Measurements from ENCODE around the gene RNF112. TPM values are rescaled to one million over a fixed set of nuclear protein-coding genes. Genes with fewer than 3 reads are reported as not detected.
"Not testable (repeated sequence)": the region's sequence is repeated elsewhere in the genome, so short reads cannot be mapped to it uniquely, and the experiment has no call there.

The RNF112 gene
- total and polyA plus RNA-seq, 7 experiments from 2014 or later: 0.15 to 2.3 (median 1.1) TPM; not detected in 1

GRCh38 chr17:19462456-19463035, 51.5 kb downstream of the RNF112 start:
- not testable (repeated sequence) for H3K36me3 Mint-ChIP-seq; H3K4me3 ChIP-seq (ENCODE audit: low read length); H3K27me3 Mint-ChIP-seq; DNase-seq; H3K36me3 ChIP-seq (ENCODE audit: control insufficient read depth in 2 of 3, insufficient read depth in 3 of 3, low read length in 3 of 3); H3K9me3 ChIP-seq (ENCODE audit: control insufficient read depth in 2 of 3, low read length in 3 of 3); H3K9me3 Mint-ChIP-seq; ATAC-seq; H3K27me3 ChIP-seq (ENCODE audit: control insufficient read depth in 2 of 2, insufficient read depth in 2 of 2, low read length in 2 of 2)
- intact Hi-C loops (cut with micrococcal nuclease): loop anchor here in 1 of 2 donors (2.0 to 5.0 kb wide), 4 partner anchors 16 to 305 kb away; partner anchors contain the start of gene MAPK7
- Mint-ChIP-seq H3K4me3 (peak overlapping the region in 9 of 10 donors; percentile 16 to 83 (median 61)), H3K4me1 (peaks cover 17 to 68% (median 49%) of the 10 kb centered on the region in 7 donors), H3K27ac (peak overlapping the region; percentile 67 to 96 (median 85))
- ChIA-PET CTCF (interaction anchor here (0.8 to 1.2 kb wide), 4 partner anchors 15 to 97 kb away, joined by 3 to 5 read pairs (median 4); no protein-coding TSS in a partner anchor), POLR2A (interaction anchor here (0.7 to 1.1 kb wide), 4 partner anchors 87 to 561 kb away, joined by 3 to 5 read pairs (median 4); partner anchors contain the start of gene ALDH3A2)
- H3K27ac ChIP-seq (ENCODE audit: low read depth, low read length): peak overlapping the region; percentile 40
- peaks cover 25 to 48% of the 10 kb centered on the region in 2 donors for H3K4me1 ChIP-seq (ENCODE audit: control insufficient read depth in 2 of 2, insufficient read depth in 2 of 2, low read length in 2 of 2)

GRCh38 chr17:19464031-19465026, 53.3 kb downstream of the RNF112 start:
- CTCF ChIA-PET: interaction anchor here (1.2 kb wide), 1 partner anchor 303 kb away, joined by 3 read pairs; no protein-coding TSS in a partner anchor

More at GRCh38 chr17:19464031-19465026, 53.3 kb downstream of the RNF112 start:
- Histone ChIP-seq H3K27ac (ENCODE audit: low read depth, low read length) (peak overlapping the region; percentile 48), H3K4me3 (ENCODE audit: low read length) (no peak overlapping the region), H3K27me3 (ENCODE audit: control insufficient read depth in 2 of 2, insufficient read depth in 2 of 2, low read length in 2 of 2) (no peaks in the 10 kb centered on the region), H3K9me3 (ENCODE audit: control insufficient read depth in 2 of 3, low read length in 3 of 3) (no peaks in the 10 kb centered on the region), H3K4me1 (ENCODE audit: control insufficient read depth in 2 of 2, insufficient read depth in 2 of 2, low read length in 2 of 2) (peaks cover 25 to 48% of the 10 kb centered on the region in 2 donors), H3K36me3 (ENCODE audit: control insufficient read depth in 2 of 3, insufficient read depth in 3 of 3, low read length in 3 of 3) (no peaks in the 10 kb centered on the region)
- peak overlapping the region in 8 of 10 donors; percentile 54 to 83 (median 62) for H3K4me3 Mint-ChIP-seq
- POLR2A ChIA-PET: interaction anchor here (0.8 kb wide), 1 partner anchor 609 kb away, joined by 3 read pairs; no protein-coding TSS in a partner anchor
- DNase-seq (no peak), ATAC-seq (no peak)
- H3K36me3 Mint-ChIP-seq: no peaks in the 10 kb centered on the region
- H3K4me1 Mint-ChIP-seq: peaks cover 17 to 55% (median 44%) of the 10 kb centered on the region in 7 donors
- H3K27ac Mint-ChIP-seq: peak overlapping the region in 8 of 9 donors; percentile 72 to 96 (median 86)
- intact Hi-C loops (cut with micrococcal nuclease): loop anchor here in 1 of 2 donors (5.0 kb wide), 2 partner anchors 87 to 303 kb away; partner anchors contain the start of gene MAPK7
- no peaks in the 10 kb centered on the region for H3K27me3 Mint-ChIP-seq
- H3K9me3 Mint-ChIP-seq: no peaks in the 10 kb centered on the region

Other genes with a start within 250 kb of the RNF112 start
- 1 to 10 TPM; 5.3 to 7.2 (median 6.4) TPM for gene EPN2, start 173.9 kb upstream of the RNF112 start, total RNA-seq
- gene EPN2, start 173.9 kb upstream of the RNF112 start, polyA plus RNA-seq: 10 to 100 TPM in 1 of 2 donors, 1 to 10 TPM in 1; 3.9 to 11.5 TPM
- gene B9D1, start 48.5 kb upstream of the RNF112 start, total RNA-seq: 1 to 10 TPM in 4 of 5 experiments, under 1 TPM in 1; 0.58 to 5.0 (median 2.4) TPM
- under 1 TPM in 1 of 2 donors, not detected in 1; 0.58 TPM for gene B9D1, start 48.5 kb upstream of the RNF112 start, polyA plus RNA-seq
- gene MAPK7, start 32.7 kb upstream of the RNF112 start, total RNA-seq: 10 to 100 TPM; 18.7 to 50.5 (median 28.2) TPM
- 10 to 100 TPM in 1 of 2 donors, 1 to 10 TPM in 1; 4.3 to 12.9 TPM for gene MAPK7, start 32.7 kb upstream of the RNF112 start, polyA plus RNA-seq
- gene MFAP4, start 24.0 kb upstream of the RNF112 start, total RNA-seq: not detected
- gene MFAP4, start 24.0 kb upstream of the RNF112 start, polyA plus RNA-seq: not detected
- 1 to 10 TPM in 1 of 5 experiments, under 1 TPM in 1, not detected in 3; 0.21 to 2.7 TPM for gene SLC47A1, start 122.6 kb downstream of the RNF112 start, total RNA-seq
- under 1 TPM in 1 of 2 donors, not detected in 1; 0.09 TPM for gene SLC47A1, start 122.6 kb downstream of the RNF112 start, polyA plus RNA-seq
- gene ALDH3A2, start 237.5 kb downstream of the RNF112 start, total RNA-seq: 10 to 100 TPM; 26.3 to 53.4 (median 32.4) TPM
- gene ALDH3A2, start 237.5 kb downstream of the RNF112 start, polyA plus RNA-seq: 10 to 100 TPM; 25.2 to 26.2 TPM